ENCODE data around the gene CA6.
A peak's percentile ranks its signal among the peaks of the same experiment; 100 is the strongest.

Gene CA6

DNA sequence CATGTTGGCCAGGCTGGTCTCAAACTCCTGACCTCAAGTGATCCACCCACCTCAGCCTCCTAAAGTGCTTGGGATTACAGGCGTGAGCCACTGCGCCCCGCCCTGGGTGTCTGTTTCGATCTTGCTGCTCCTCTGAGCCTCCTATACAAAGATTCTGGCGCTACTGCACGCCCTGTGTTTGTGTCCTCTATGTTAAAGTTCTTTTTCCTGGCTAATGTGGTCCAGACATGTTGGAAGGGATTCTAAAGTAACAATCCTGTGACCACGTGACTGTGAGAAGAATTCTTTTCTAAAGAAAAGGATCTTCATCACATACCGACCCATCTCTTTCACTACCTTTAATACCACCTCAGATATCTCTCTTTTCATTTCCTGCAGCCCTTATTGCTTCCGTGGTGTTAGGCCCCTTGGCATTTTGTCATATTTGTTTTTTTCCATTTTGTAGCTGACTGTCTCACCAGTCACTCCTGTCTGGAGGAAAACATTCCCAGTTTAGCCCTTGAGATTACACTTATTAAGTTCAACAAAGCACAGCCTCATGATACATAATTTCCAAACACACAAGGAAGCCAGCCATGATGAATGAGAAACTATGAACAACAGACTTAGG, 40.0 kb upstream of the CA6 start:
- TF ChIP-seq POLR2A (IDR thresholded peaks at IDR 0.05; ENCODE audit: extremely low read depth, insufficient read length) (no peak), MYC (IDR thresholded peaks at IDR 0.05; ENCODE audit: low read depth, low read length) (no peak)
- TF ChIP-seq, protein P1, sequence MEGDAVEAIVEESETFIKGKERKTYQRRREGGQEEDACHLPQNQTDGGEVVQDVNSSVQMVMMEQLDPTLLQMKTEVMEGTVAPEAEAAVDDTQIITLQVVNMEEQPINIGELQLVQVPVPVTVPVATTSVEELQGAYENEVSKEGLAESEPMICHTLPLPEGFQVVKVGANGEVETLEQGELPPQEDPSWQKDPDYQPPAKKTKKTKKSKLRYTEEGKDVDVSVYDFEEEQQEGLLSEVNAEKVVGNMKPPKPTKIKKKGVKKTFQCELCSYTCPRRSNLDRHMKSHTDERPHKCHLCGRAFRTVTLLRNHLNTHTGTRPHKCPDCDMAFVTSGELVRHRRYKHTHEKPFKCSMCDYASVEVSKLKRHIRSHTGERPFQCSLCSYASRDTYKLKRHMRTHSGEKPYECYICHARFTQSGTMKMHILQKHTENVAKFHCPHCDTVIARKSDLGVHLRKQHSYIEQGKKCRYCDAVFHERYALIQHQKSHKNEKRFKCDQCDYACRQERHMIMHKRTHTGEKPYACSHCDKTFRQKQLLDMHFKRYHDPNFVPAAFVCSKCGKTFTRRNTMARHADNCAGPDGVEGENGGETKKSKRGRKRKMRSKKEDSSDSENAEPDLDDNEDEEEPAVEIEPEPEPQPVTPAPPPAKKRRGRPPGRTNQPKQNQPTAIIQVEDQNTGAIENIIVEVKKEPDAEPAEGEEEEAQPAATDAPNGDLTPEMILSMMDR (IDR thresholded peaks at IDR 0.05; ENCODE audit: low read depth, low read length), result no peak
- TF ChIP-seq, protein P2, sequence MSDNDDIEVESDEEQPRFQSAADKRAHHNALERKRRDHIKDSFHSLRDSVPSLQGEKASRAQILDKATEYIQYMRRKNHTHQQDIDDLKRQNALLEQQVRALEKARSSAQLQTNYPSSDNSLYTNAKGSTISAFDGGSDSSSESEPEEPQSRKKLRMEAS (IDR thresholded peaks at IDR 0.05; ENCODE audit: low read depth, low read length), result no peak
- no peak for DNase-seq (ENCODE audit: low read depth)
- H3K4me3 ChIP-seq (ENCODE audit: low read depth, low read length), result no peak overlapping the region

DNA sequence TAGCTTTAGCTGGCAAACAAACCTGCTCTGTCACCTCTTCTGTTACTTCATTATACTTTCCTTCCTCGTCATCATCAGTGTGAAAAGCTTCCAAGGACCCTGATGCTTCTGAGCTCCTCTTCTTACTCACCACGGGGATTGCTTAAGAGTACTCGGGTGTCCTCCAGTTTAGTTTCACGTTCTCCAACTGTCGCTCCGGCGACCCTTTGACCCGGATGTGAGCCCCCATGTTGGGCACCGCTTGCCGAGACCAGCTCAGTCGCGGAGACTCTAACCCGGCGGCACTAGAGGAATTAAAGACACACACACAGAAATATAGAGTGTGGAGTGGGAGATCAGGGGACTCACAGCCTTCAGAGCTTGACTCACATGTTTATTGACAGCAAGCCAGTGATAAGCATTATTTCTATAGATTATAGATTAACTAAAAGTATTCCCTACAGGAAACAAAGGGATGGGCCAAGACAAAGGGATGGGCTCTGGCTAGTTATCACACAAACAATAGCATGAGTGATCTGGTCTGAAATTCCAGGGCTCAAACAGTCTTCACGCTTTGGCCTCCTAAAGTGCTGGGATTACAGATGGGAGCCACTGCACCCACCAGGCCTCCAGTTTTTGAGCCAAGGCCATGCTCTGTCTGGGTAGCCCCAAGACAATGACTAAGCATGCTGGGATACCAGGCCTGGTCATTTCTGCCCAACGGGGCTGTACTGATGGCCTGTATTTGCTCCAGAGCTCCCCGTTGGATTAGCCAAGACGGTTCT, 37.1 kb upstream of the CA6 start:
- DNase-seq (ENCODE audit: low read depth), result peak; percentile 32
- TF ChIP-seq MYC (IDR thresholded peaks at IDR 0.05; ENCODE audit: low read depth, low read length), result no peak
- no peak overlapping the region for H3K4me3 ChIP-seq (ENCODE audit: low read depth, low read length)

DNA sequence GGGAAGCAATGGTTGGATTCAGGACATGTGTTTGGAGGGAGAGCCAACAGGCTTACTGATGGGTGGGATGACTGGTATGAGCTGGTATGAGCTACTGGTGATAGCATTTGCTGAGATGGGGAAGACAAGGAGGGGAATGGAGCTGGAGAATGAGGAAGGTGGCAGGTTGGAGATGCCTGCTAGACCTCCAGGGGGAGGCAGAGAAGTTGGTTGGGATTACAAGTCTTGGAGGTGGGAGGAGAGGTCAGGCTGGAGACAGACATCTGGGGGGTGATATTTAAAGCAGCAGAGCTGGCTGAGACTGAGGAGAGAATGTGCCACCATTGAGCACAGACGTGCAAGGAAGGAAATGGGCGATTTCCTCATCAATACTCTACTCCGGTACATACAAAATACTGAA, 35.3 kb upstream of the CA6 start:
- peak; percentile 26 for DNase-seq (ENCODE audit: low read depth)
- H3K4me3 ChIP-seq (ENCODE audit: low read depth, low read length), result no peak overlapping the region
- TF ChIP-seq MYC (IDR thresholded peaks at IDR 0.05; ENCODE audit: low read depth, low read length), result no peak
- TF ChIP-seq, protein P1 (IDR thresholded peaks at IDR 0.05; ENCODE audit: low read depth, low read length), result peak; percentile 11
- no peak for TF ChIP-seq POLR2A (IDR thresholded peaks at IDR 0.05; ENCODE audit: extremely low read depth, insufficient read length)

DNA sequence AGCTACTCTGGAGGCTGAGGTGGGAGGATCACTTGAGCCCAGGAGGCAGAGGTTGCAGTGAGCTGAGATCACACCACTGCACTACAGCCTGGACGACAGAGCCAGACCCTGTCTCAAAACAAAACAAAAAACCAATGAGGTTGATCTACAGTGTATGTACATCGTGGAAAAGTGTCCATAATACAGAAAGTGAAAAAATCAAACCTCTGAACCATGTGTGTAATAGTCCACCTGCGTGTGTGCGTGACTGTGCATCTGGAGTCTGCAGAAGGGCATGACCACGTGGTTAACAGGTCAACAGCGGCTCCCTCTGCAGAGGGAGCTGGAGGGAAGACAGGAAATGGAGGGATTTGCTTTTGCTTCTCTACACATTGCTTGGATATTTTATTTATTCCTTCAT, 34.8 kb upstream of the CA6 start:
- no peak for DNase-seq (ENCODE audit: low read depth)
- TF ChIP-seq, protein P1 (IDR thresholded peaks at IDR 0.05; ENCODE audit: low read depth, low read length), result no peak
- TF ChIP-seq, protein P2 (IDR thresholded peaks at IDR 0.05; ENCODE audit: low read depth, low read length), result no peak
- TF ChIP-seq MYC (IDR thresholded peaks at IDR 0.05; ENCODE audit: low read depth, low read length), result no peak
- no peak for TF ChIP-seq POLR2A (IDR thresholded peaks at IDR 0.05; ENCODE audit: extremely low read depth, insufficient read length)

DNA sequence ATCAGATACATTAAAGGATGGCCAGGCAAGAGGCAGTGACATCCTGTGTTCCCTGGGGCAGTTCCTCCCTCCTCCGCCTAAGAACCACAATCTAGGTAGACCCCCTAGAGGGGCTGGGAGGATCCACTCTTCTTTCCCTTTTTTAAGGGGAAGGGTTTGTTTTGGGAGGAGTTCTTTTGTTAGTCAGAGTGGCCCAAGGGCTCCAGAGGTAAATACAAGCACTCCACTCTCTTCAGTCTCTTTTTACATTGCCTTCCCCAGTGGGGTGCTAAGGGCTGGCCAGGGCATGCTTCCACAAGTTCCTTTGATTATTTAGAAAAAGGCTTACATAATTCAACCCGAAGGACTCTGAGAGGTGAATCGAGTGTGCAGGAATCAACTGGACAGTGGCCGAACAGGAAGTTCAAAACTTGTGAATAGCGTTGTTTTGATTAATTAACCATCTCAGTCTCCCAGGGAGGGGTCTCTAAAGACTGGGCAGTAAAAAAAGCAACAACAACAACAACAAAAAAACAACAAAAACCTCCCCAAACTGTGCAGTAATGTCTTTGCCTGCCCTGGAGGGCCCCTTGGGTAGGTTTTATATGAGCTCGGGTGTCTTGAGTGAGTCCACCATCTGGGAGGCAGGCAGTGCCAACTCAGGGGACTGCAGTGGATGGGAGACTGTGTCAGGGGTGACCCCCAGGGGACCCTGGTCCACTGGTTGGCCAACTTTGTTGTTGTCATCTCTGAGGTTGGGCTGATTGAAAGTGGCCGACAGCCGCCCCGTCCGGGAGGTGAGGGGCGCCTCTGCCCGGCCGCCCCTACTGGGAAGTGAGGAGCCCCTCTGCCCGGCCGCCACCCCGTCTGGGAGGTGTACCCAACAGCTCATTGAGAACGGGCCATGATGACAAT, 34.0 kb upstream of the CA6 start:
- TF ChIP-seq MYC (IDR thresholded peaks at IDR 0.05; ENCODE audit: low read depth, low read length), result no peak
- TF ChIP-seq, protein P1 (IDR thresholded peaks at IDR 0.05; ENCODE audit: low read depth, low read length), result no peak
- TF ChIP-seq POLR2A (IDR thresholded peaks at IDR 0.05; ENCODE audit: extremely low read depth, insufficient read length), result no peak
- TF ChIP-seq, protein P2 (IDR thresholded peaks at IDR 0.05; ENCODE audit: low read depth, low read length), result no peak
- no peak overlapping the region for H3K4me3 ChIP-seq (ENCODE audit: low read depth, low read length)
- DNase-seq (ENCODE audit: low read depth), result no peak

More for the DNA sequence above, 34.8 kb upstream of the CA6 start:
- H3K4me3 ChIP-seq (ENCODE audit: low read depth, low read length), result no peak overlapping the region

DNA sequence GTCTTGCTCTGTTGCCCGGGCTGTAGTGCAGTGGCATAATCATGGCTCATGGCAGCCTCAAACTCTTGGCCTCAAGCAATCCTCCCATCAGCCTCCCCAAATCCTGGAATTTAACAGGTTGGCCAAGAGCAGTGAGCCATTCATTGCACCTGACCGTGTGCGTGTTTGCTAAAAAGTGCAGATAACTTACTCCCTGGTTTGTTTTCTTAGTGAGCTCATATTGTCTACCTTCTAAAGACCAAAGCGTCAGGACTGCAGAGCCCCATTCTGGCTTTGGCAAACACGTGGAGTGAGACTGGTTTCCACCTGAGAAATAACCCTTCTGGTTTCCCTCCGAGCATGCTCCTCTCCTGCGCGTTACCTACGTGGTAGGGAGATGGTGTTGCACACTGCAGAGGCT, 32.2 kb upstream of the CA6 start:
- TF ChIP-seq, protein P2 (IDR thresholded peaks at IDR 0.05; ENCODE audit: low read depth, low read length), result no peak
- TF ChIP-seq, protein P1 (IDR thresholded peaks at IDR 0.05; ENCODE audit: low read depth, low read length), result no peak
- TF ChIP-seq POLR2A (IDR thresholded peaks at IDR 0.05; ENCODE audit: extremely low read depth, insufficient read length) (no peak), MYC (IDR thresholded peaks at IDR 0.05; ENCODE audit: low read depth, low read length) (no peak)
- DNase-seq (ENCODE audit: low read depth), result no peak
- H3K4me3 ChIP-seq (ENCODE audit: low read depth, low read length), result no peak overlapping the region

Measured in NB4 (cell line).